IMR-90 (cell line): Measurements from ENCODE around the gene USH1G.

Experiments
- BHLHE40 ChIP-seq: fragments of 150-350 bp; IDR thresholded peaks from 2 replicates; pipeline ENCODE4 v1.6.1; 2016; ENCODE audit warnings: mild to moderate bottlenecking, low read depth, low read length
- MXI1 ChIP-seq: IDR thresholded peaks from 2 replicates; pipeline ENCODE4 v1.6.1; 2012; ENCODE audit warnings: low read depth, mild to moderate bottlenecking, low read length, moderate library complexity, borderline replicate concordance
- POLR2A ChIP-seq: IDR thresholded peaks from 2 replicates; pipeline ENCODE4 v1.6.1; 2012; ENCODE audit warnings: mild to moderate bottlenecking, low read depth, low read length
- SMC3 ChIP-seq: fragments of 150-350 bp; IDR thresholded peaks from 2 replicates; pipeline ENCODE4 v1.6.1; 2016; ENCODE audit warnings: low read depth, mild to moderate bottlenecking, antibody characterized with exemption, low read length, moderate library complexity
- TF ChIP-seq, protein P1 (sequence below): conservative IDR thresholded peaks from 2 replicates; pipeline ENCODE4 v1.5.1; 2012; ENCODE audit warnings: mild to moderate bottlenecking, low read depth, low read length, improper control_type of control experiment

DNA sequence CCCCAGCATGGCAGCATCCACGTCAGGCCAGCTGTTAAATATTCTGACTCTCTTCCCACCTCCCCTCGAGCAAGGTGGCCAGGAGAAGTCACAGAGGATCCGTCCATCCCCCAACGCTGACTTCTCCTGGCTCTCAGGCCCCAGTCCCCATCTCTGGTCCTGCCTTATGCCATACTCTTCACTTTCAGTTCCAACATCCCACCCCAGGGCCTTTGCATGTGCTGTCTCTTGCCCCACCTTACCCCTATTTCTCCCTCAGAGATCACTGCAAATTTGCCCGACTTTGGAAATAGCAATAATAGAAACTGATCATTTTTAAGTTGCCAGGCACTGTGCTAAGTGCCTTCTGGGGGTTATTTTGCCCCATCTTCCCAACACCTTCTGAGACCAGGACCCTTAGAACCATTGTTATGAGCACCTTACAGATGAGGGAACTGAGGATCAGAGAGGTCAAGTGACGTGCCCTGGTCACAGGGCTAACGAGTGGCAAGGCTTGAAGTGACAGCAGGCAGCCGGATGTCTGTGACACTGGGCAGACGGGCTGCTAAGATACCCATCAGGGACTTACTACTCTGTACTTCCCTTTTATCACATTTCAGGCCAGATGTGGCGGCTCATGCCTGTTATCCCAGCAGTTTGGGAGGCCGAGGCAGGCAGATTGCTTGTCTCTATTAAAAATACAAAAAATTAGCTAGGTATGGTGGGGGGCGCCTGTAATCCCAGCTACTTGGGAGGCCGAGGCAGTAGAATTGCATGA lies 31.8 kb upstream of the USH1G start:
- TF ChIP-seq, protein P1, sequence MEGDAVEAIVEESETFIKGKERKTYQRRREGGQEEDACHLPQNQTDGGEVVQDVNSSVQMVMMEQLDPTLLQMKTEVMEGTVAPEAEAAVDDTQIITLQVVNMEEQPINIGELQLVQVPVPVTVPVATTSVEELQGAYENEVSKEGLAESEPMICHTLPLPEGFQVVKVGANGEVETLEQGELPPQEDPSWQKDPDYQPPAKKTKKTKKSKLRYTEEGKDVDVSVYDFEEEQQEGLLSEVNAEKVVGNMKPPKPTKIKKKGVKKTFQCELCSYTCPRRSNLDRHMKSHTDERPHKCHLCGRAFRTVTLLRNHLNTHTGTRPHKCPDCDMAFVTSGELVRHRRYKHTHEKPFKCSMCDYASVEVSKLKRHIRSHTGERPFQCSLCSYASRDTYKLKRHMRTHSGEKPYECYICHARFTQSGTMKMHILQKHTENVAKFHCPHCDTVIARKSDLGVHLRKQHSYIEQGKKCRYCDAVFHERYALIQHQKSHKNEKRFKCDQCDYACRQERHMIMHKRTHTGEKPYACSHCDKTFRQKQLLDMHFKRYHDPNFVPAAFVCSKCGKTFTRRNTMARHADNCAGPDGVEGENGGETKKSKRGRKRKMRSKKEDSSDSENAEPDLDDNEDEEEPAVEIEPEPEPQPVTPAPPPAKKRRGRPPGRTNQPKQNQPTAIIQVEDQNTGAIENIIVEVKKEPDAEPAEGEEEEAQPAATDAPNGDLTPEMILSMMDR, result no peak
- TF ChIP-seq POLR2A (no peak), MXI1 (no peak), BHLHE40 (no peak), SMC3 (no peak)
